NB4 (cell line): ENCODE data around the gene OR51Q1.

Experiments
- CTCF ChIP-seq: IDR thresholded peaks from one replicate; pipeline ENCODE4 v1.5.1; 2012; ENCODE audit warnings: low read depth, low read length
- POLR2A ChIP-seq: IDR thresholded peaks from 2 replicates; pipeline ENCODE4 v1.6.1; 2011; ENCODE audit warnings: mild to moderate bottlenecking; ENCODE audit not compliant: insufficient read length; ENCODE audit errors: extremely low read depth

- TF ChIP-seq CTCF (no peak), POLR2A (no peak)
Observed at GRCh38 chr11:5421811-5422210, at the start of gene OR51Q1.
